NB4 (cell line): ENCODE data around the gene SMS.

Experiments
- DNase-seq: peaks from one replicate; pipeline ENCODE4 v3.0.0; 2010; ENCODE audit warnings: low read depth
- H3K4me3 ChIP-seq: one replicate; pipeline ENCODE4 v1.5.1; 2011; ENCODE audit warnings: mild to moderate bottlenecking, low read depth, low read length, moderate library complexity
- CTCF ChIP-seq: IDR thresholded peaks from one replicate; pipeline ENCODE4 v1.5.1; 2012; ENCODE audit warnings: low read depth, low read length
- MAX ChIP-seq: IDR thresholded peaks from 2 replicates; pipeline ENCODE4 v1.6.1; 2011; ENCODE audit warnings: low read depth, low read length
- MYC ChIP-seq: IDR thresholded peaks from 2 replicates; pipeline ENCODE4 v1.6.1; 2011; ENCODE audit warnings: low read depth, low read length
- POLR2A ChIP-seq: IDR thresholded peaks from 2 replicates; pipeline ENCODE4 v1.6.1; 2011; ENCODE audit warnings: mild to moderate bottlenecking; ENCODE audit not compliant: insufficient read length; ENCODE audit errors: extremely low read depth

Gene SMS

GRCh38 chrX:21932292-21933002, 8.1 kb upstream of the SMS start:
- peak; percentile 65 for DNase-seq
- H3K4me3 ChIP-seq = no peak overlapping the region
- TF ChIP-seq MAX = peak; percentile 25; the same call in 1 of the 2 replicates
- no peak for TF ChIP-seq POLR2A
- no peak for TF ChIP-seq CTCF
- TF ChIP-seq MYC = no peak

- DNase-seq = no peak
- TF ChIP-seq MYC (no peak), CTCF (no peak), MAX (no peak)
- no peak overlapping the region for H3K4me3 ChIP-seq
Observed at GRCh38 chrX:21933077-21933476, 7.4 kb upstream of the SMS start.

- DNase-seq = no peak
- TF ChIP-seq CTCF (no peak), POLR2A (no peak), MAX (no peak), MYC (no peak)
- no peak overlapping the region for H3K4me3 ChIP-seq
Observed at GRCh38 chrX:21934414-21934813, 6.1 kb upstream of the SMS start.

GRCh38 chrX:21939906-21940305, 603 bp upstream of the SMS start:
- TF ChIP-seq MAX (no peak), POLR2A (no peak), MYC (no peak; the same call in 1 of the 2 replicates)
- H3K4me3 ChIP-seq = peak overlapping the region; percentile 44
- no peak for DNase-seq

- peak overlapping the region; percentile 16 for H3K4me3 ChIP-seq
- TF ChIP-seq MYC (no peak), POLR2A (no peak), MAX (no peak), CTCF (no peak)
- DNase-seq = peak; percentile 36
Observed at GRCh38 chrX:21943460-21944135, 3.1 kb downstream of the SMS start.

GRCh38 chrX:21944136-21944615, 3.7 kb downstream of the SMS start:
- no peak for DNase-seq
- TF ChIP-seq POLR2A (no peak), MYC (no peak), MAX (no peak), CTCF (no peak)
- H3K4me3 ChIP-seq = no peak overlapping the region
